Glutamatergic neuron (in vitro differentiated cells): ENCODE measurements around the gene SLIT3. TPM values are rescaled to one million over a fixed set of nuclear protein-coding genes. Genes with fewer than 3 reads are reported as not detected.

ENCODE experiments used
- DNase-seq: peaks from one replicate; pipeline ENCODE4 v3.0.0; 2022
- H3K27ac Mint-ChIP-seq: one replicate; pipeline ENCODE4 v1.8.0; 2020; ENCODE audit warnings: mild to moderate bottlenecking, mixed read lengths, inconsistent platforms; ENCODE audit not compliant: unreplicated experiment
- H3K27me3 Mint-ChIP-seq: one replicate; pipeline ENCODE4 v1.8.0; 2020; ENCODE audit warnings: mild to moderate bottlenecking, moderate library complexity, mixed read lengths, inconsistent platforms; ENCODE audit not compliant: unreplicated experiment
- H3K36me3 Mint-ChIP-seq: one replicate; pipeline ENCODE4 v1.8.0; 2020; ENCODE audit warnings: mild to moderate bottlenecking, mixed read lengths, inconsistent platforms; ENCODE audit not compliant: unreplicated experiment
- H3K4me1 Mint-ChIP-seq: one replicate; pipeline ENCODE4 v1.8.0; 2020; ENCODE audit warnings: mild to moderate bottlenecking, low read depth, mixed read lengths, inconsistent platforms; ENCODE audit not compliant: unreplicated experiment
- H3K4me3 Mint-ChIP-seq: one replicate; pipeline ENCODE4 v1.8.0; 2020; ENCODE audit warnings: mild to moderate bottlenecking, mixed read lengths, inconsistent platforms; ENCODE audit not compliant: unreplicated experiment
- H3K9me3 Mint-ChIP-seq: one replicate; pipeline ENCODE4 v1.8.0; 2020; ENCODE audit warnings: mild to moderate bottlenecking, moderate library complexity, mixed read lengths, inconsistent platforms; ENCODE audit not compliant: unreplicated experiment
- total RNA-seq: library from RNA; stranded (reverse); fragmentation: NEBNext Ultra II Directional; extraction: Animal tissue kit (Norgen Biotek cat#: 25700); gene quantifications from one replicate; pipeline ENCODE4 v1.2.1, GENCODE V29; 2021; ENCODE audit not compliant: unreplicated experiment
- TF ChIP-seq, protein P1 (sequence below): fragments of 200-600 bp; sonication (generic); IDR thresholded peaks from one replicate; pipeline ENCODE4 v1.5.0; 2021; ENCODE audit not compliant: partially characterized antibody, unreplicated experiment

Gene SLIT3
- total RNA-seq, 1 donor from 2014 or later, result 11.5 TPM

GRCh38 chr5:169169783-169170182 is 131.2 kb downstream of the SLIT3 start:
- H3K9me3 Mint-ChIP-seq, result no peaks in the 10 kb centered on the region
- DNase-seq, result no peak
- peaks cover 3% of the 10 kb centered on the region for H3K27me3 Mint-ChIP-seq
- no peaks in the 10 kb centered on the region for H3K36me3 Mint-ChIP-seq
- H3K27ac Mint-ChIP-seq, result no peak overlapping the region
- H3K4me3 Mint-ChIP-seq, result no peak overlapping the region
- TF ChIP-seq, protein P1, sequence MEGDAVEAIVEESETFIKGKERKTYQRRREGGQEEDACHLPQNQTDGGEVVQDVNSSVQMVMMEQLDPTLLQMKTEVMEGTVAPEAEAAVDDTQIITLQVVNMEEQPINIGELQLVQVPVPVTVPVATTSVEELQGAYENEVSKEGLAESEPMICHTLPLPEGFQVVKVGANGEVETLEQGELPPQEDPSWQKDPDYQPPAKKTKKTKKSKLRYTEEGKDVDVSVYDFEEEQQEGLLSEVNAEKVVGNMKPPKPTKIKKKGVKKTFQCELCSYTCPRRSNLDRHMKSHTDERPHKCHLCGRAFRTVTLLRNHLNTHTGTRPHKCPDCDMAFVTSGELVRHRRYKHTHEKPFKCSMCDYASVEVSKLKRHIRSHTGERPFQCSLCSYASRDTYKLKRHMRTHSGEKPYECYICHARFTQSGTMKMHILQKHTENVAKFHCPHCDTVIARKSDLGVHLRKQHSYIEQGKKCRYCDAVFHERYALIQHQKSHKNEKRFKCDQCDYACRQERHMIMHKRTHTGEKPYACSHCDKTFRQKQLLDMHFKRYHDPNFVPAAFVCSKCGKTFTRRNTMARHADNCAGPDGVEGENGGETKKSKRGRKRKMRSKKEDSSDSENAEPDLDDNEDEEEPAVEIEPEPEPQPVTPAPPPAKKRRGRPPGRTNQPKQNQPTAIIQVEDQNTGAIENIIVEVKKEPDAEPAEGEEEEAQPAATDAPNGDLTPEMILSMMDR, result no peak
- peaks cover 2% of the 10 kb centered on the region for H3K4me1 Mint-ChIP-seq

- no peak overlapping the region for H3K4me3 Mint-ChIP-seq
- TF ChIP-seq, protein P1, result no peak
- no peaks in the 10 kb centered on the region for H3K36me3 Mint-ChIP-seq
- no peak for DNase-seq
- peaks cover 3% of the 10 kb centered on the region for H3K27me3 Mint-ChIP-seq
- no peaks in the 10 kb centered on the region for H3K9me3 Mint-ChIP-seq
- no peak overlapping the region for H3K27ac Mint-ChIP-seq
- peaks cover 2% of the 10 kb centered on the region for H3K4me1 Mint-ChIP-seq
Observed at GRCh38 chr5:169168280-169168679, 132.7 kb downstream of the SLIT3 start.

- Mint-ChIP-seq H3K4me1 (peaks cover under 1% of the 10 kb centered on the region), H3K4me3 (no peak overlapping the region), H3K9me3 (no peaks in the 10 kb centered on the region), H3K36me3 (no peaks in the 10 kb centered on the region), H3K27me3 (no peaks in the 10 kb centered on the region), H3K27ac (no peak overlapping the region)
- no peak for DNase-seq
- TF ChIP-seq, protein P1, result no peak
Observed at GRCh38 chr5:169166078-169166477, 134.9 kb downstream of the SLIT3 start.

GRCh38 chr5:169165052-169165451 is 135.9 kb downstream of the SLIT3 start:
- Mint-ChIP-seq H3K9me3 (no peaks in the 10 kb centered on the region), H3K27ac (no peak overlapping the region), H3K36me3 (peaks cover 2% of the 10 kb centered on the region), H3K27me3 (no peaks in the 10 kb centered on the region), H3K4me1 (no peaks in the 10 kb centered on the region), H3K4me3 (no peak overlapping the region)
- TF ChIP-seq, protein P1, result no peak
- DNase-seq, result no peak

DNA sequence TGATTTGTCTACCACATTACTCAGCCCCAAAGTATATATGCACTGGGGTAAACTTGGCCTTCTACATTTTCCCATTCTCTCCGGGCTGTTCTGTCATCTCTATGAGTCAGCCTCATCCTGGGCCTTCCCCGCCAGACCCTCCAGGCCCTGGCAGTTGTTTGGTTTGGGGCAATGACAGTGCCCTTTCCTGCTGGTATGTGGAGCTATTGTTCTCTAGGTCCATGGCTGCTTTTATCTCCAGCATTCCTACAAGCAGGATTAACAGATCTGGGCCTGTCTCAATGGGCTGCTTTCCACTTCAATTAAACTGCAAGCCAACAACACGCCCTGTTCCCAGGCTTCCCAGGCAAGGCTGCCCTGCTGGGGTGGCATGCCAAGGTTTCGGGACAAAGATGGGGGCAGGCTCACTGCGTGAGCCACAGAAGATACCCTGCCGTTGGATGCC is 136.4 kb downstream of the SLIT3 start:
- peaks cover 5% of the 10 kb centered on the region for H3K36me3 Mint-ChIP-seq
- H3K9me3 Mint-ChIP-seq, result no peaks in the 10 kb centered on the region
- DNase-seq, result no peak
- TF ChIP-seq, protein P1, result no peak
- no peak overlapping the region for H3K4me3 Mint-ChIP-seq
- H3K27me3 Mint-ChIP-seq, result no peaks in the 10 kb centered on the region
- H3K4me1 Mint-ChIP-seq, result no peaks in the 10 kb centered on the region
- H3K27ac Mint-ChIP-seq, result no peak overlapping the region
